Stimulated activated CD8-positive, alpha-beta memory T cell treated with anti-CD3 and anti-CD28 coated beads, Interleukin-4, amount 100 ng/mL, for 4 hours (primary cell): ENCODE measurements around the gene MYO1F.
"Not testable (repeated sequence)": the region's sequence is repeated elsewhere in the genome, so short reads cannot be mapped to it uniquely, and the experiment has no call there.

Experiments used
- DNase-seq, 2 donors: peaks; one replicate each; pipeline ENCODE4 v3.0.0-alpha.2; 2020; ENCODE audit warnings: low read depth in 2 of 2, low spot score in 1 of 2

MYO1F gene

GRCh38 chr19:8519388-8519787 is 57.9 kb downstream of the MYO1F start:
- no peak for DNase-seq

GRCh38 chr19:8518536-8518935 is 58.7 kb downstream of the MYO1F start:
- DNase-seq: no peak

GRCh38 chr19:8517551-8518442 is 59.4 kb downstream of the MYO1F start:
- peak in 1 of 2 donors; percentile 15 for DNase-seq

- DNase-seq: peak in 1 of 2 donors; percentile 22
These were observed 61.9 kb downstream of the MYO1F start for GRCh38 chr19:8515317-8515716.

GRCh38 chr19:8514505-8515009 is 62.7 kb downstream of the MYO1F start:
- DNase-seq: not testable (repeated sequence)

GRCh38 chr19:8513687-8514504 is 63.3 kb downstream of the MYO1F start, which contains the start of gene ZNF414:
Gene ZNF414 (minus strand): TSS chr19:8514167. CDS start chr19:8514046, 121 bp downstream.
- peak; percentile 92 to 95 for DNase-seq

GRCh38 chr19:8513036-8513686 is 64.1 kb downstream of the MYO1F start:
- DNase-seq: no peak

GRCh38 chr19:8512115-8512967 is 64.9 kb downstream of the MYO1F start:
- no peak for DNase-seq

- DNase-seq: no peak
These were observed 65.6 kb downstream of the MYO1F start for GRCh38 chr19:8511573-8512101.

GRCh38 chr19:8510589-8511115 is 66.6 kb downstream of the MYO1F start:
- no peak for DNase-seq

GRCh38 chr19:8506402-8506957 is 70.8 kb downstream of the MYO1F start:
- DNase-seq: no peak

GRCh38 chr19:8505680-8506401 is 71.4 kb downstream of the MYO1F start:
- DNase-seq: peak; percentile 44 to 47

GRCh38 chr19:8504919-8505318 is 72.3 kb downstream of the MYO1F start:
- DNase-seq: no peak

- no peak for DNase-seq
These were observed 73.1 kb downstream of the MYO1F start for GRCh38 chr19:8504171-8504570.

- no peak for DNase-seq
These were observed 73.7 kb downstream of the MYO1F start for GRCh38 chr19:8503510-8503909.

GRCh38 chr19:8501981-8502380 is 75.3 kb downstream of the MYO1F start:
- no peak for DNase-seq

- no peak for DNase-seq
These were observed 75.7 kb downstream of the MYO1F start for GRCh38 chr19:8501516-8501915.

GRCh38 chr19:8500158-8500557 is 77.1 kb downstream of the MYO1F start:
- no peak for DNase-seq
